CD4-positive, alpha-beta T cell treated with Interleukin-6 at 100 ng/mL for 8 hours (primary cell): ENCODE data around the gene NUAK1.

Experiments used
- DNase-seq: peaks from one replicate; pipeline ENCODE4 v3.0.0-alpha.2; 2020; ENCODE audit warnings: mixed read lengths, low spot score

Gene NUAK1

GRCh38 chr12:106082216-106083175, 56.3 kb downstream of the NUAK1 start:
- no peak for DNase-seq

- no peak for DNase-seq
These were observed 57.1 kb downstream of the NUAK1 start for GRCh38 chr12:106081606-106082005.

- DNase-seq: no peak
These were observed 58.0 kb downstream of the NUAK1 start for GRCh38 chr12:106080791-106081170.

- no peak for DNase-seq
These were observed 58.5 kb downstream of the NUAK1 start for GRCh38 chr12:106080041-106080790.

- DNase-seq: no peak
These were observed 59.5 kb downstream of the NUAK1 start for GRCh38 chr12:106079148-106079738.

- no peak for DNase-seq
These were observed 60.3 kb downstream of the NUAK1 start for GRCh38 chr12:106078358-106079010.

- DNase-seq: no peak
These were observed 63.9 kb downstream of the NUAK1 start for GRCh38 chr12:106074706-106075392.

- no peak for DNase-seq
These were observed 64.4 kb downstream of the NUAK1 start for GRCh38 chr12:106074361-106074705.

GRCh38 chr12:106073179-106073578, 65.6 kb downstream of the NUAK1 start:
- no peak for DNase-seq

GRCh38 chr12:106072751-106073150, 66.0 kb downstream of the NUAK1 start:
- no peak for DNase-seq

GRCh38 chr12:106071686-106072085, 67.1 kb downstream of the NUAK1 start:
- no peak for DNase-seq

- no peak for DNase-seq
These were observed 68.1 kb downstream of the NUAK1 start for GRCh38 chr12:106070611-106071010.

GRCh38 chr12:106070147-106070546, 68.6 kb downstream of the NUAK1 start:
- no peak for DNase-seq

GRCh38 chr12:106068296-106068695, 70.5 kb downstream of the NUAK1 start:
- no peak for DNase-seq

- no peak for DNase-seq
These were observed 71.0 kb downstream of the NUAK1 start for GRCh38 chr12:106067606-106068205.

GRCh38 chr12:106066726-106067325, 71.9 kb downstream of the NUAK1 start:
- no peak for DNase-seq

GRCh38 chr12:106066051-106066705, 72.6 kb downstream of the NUAK1 start:
- no peak for DNase-seq

- DNase-seq: no peak
These were observed 73.2 kb downstream of the NUAK1 start for GRCh38 chr12:106065506-106065905.

- no peak for DNase-seq
These were observed 74.1 kb downstream of the NUAK1 start for GRCh38 chr12:106064721-106065021.
